HepG2 (cell line): Measurements from ENCODE around the gene C21orf91. TPM values are rescaled to one million over a fixed set of nuclear protein-coding genes. Genes with fewer than 3 reads are reported as not detected.
A peak's percentile ranks its signal among the peaks of the same experiment; 100 is the strongest.
"Not testable (repeated sequence)": the region's sequence is repeated elsewhere in the genome, so short reads cannot be mapped to it uniquely, and the experiment has no call there.

Source experiments
- ATAC-seq: fragments of 200-7000 bp; cut with Tn5 transposase; 3 replicates; pipeline ENCODE4 v1.9.1; 2020; ENCODE audit warnings: mild to moderate bottlenecking, moderate library complexity
- BruUV-seq: library from RNA; stranded (reverse); fragments of 400-500 nt; replicated peaks from 2 replicates; lab custom pipeline; 2021; lab: Mats Ljungman, UMichigan
- CTCF ChIA-PET: fragments of 300-600 bp; formaldehyde crosslinking; extraction: SDS; loops from one replicate; lab custom pipeline; 2021; ENCODE audit warnings: low total read pairs, inconsistent platforms, low intra/inter-chr PET ratio; lab: Yijun Ruan, JAX
- POLR2A ChIA-PET: fragments of 350-600 bp; sonication (Branson Sonifier 250); formaldehyde crosslinking; loops from one replicate; lab custom pipeline; 2020; ENCODE audit warnings: antibody characterized with exemption, inconsistent platforms; lab: Yijun Ruan, JAX
- DNase-seq: peaks from one replicate; pipeline ENCODE4 v3.0.0-alpha.2; 2015; ENCODE audit warnings: low spot score
- FAIRE-seq: peaks from 3 replicates; lab custom pipeline; 2011; peaks lifted over from hg19 to GRCh38; lab: Jason Lieb, UNC
- H2AFZ ChIP-seq: one replicate; pipeline ENCODE4 v1.6.1; 2011; ENCODE audit warnings: low read length, inconsistent platforms
- H3K27ac ChIP-seq: fragments of 300-600 bp; 3 replicates; pipeline ENCODE4 v1.8.0; 2011; ENCODE audit warnings: mixed run types, mild to moderate bottlenecking, mixed read lengths, low read length, inconsistent platforms; ENCODE audit not compliant: insufficient read depth; ENCODE audit errors: extremely low read length
- H3K27me3 ChIP-seq, 2 experiments: fragments of 200-600 bp in 1 of 2; 2 replicates in 1 of 2; 3 replicates in 1 of 2; pipeline versions ENCODE4 v1.6.0 to v1.8.0; 2011; ENCODE audit warnings: low read length in 2 of 2, mild to moderate bottlenecking in 2 of 2, moderate library complexity in 2 of 2, inconsistent platforms in 1 of 2; ENCODE audit not compliant: insufficient read depth in 2 of 2, control insufficient read depth in 1 of 2
- H3K36me3 ChIP-seq, 2 experiments: fragments of 200-600 bp in 1 of 2; replicated peaks in 1 of 2; 2 replicates in 1 of 2; 3 replicates in 1 of 2; pipeline versions ENCODE4 v1.5.1 to v1.8.0; 2011; ENCODE audit warnings: low read length in 2 of 2, inconsistent platforms in 1 of 2; ENCODE audit not compliant: insufficient read depth in 2 of 2, control insufficient read depth in 1 of 2
- H3K4me1 ChIP-seq: 2 replicates; pipeline ENCODE4 v1.5.1; 2012; ENCODE audit warnings: low read length, inconsistent platforms; ENCODE audit not compliant: insufficient read depth
- H3K4me2 ChIP-seq: 2 replicates; pipeline ENCODE4 v1.6.0; 2011; ENCODE audit warnings: low read depth, low read length, inconsistent platforms
- H3K4me3 ChIP-seq, 3 experiments: fragments of 200-600 bp in 1 of 3; sonication (generic), shearing (Covaris generic) in 1 of 3; replicated peaks in 1 of 3; 2 replicates each; pipeline ENCODE4 v1.5.1; 2011 to 2016; ENCODE audit warnings: low read length in 3 of 3, inconsistent platforms in 2 of 3, low read depth in 2 of 3, mild to moderate bottlenecking in 2 of 3, control low read depth in 1 of 3, mixed read lengths in 1 of 3; ENCODE audit not compliant: insufficient read depth in 1 of 3
- H3K79me2 ChIP-seq: one replicate; pipeline ENCODE4 v1.6.1; 2011; ENCODE audit warnings: low read length, inconsistent platforms; ENCODE audit not compliant: insufficient read depth
- H3K9ac ChIP-seq: 2 replicates; pipeline ENCODE4 v1.6.0; 2011; ENCODE audit warnings: mild to moderate bottlenecking, low read depth, low read length, inconsistent platforms; ENCODE audit not compliant: insufficient read depth
- H3K9me3 ChIP-seq: 2 replicates; pipeline ENCODE4 v1.5.1; 2012; ENCODE audit warnings: mild to moderate bottlenecking, low read length
- H4K20me1 ChIP-seq: 2 replicates; pipeline ENCODE4 v1.6.0; 2011; ENCODE audit warnings: inconsistent platforms, mild to moderate bottlenecking, low read length, moderate library complexity; ENCODE audit not compliant: insufficient read depth
- CTCF ChIP-seq: sonication (generic); formaldehyde crosslinking; IDR thresholded peaks from 2 replicates; pipeline ENCODE4 v1.5.0; 2020; ENCODE audit warnings: mild to moderate bottlenecking, missing genetic modification reagents, moderate library complexity
- RAD51 ChIP-seq: fragments of 450-650 bp; IDR thresholded peaks from 2 replicates; pipeline ENCODE4 v1.6.1; 2016; ENCODE audit warnings: borderline replicate concordance
- TAF1 ChIP-seq: sonication (generic); formaldehyde crosslinking; IDR thresholded peaks from 2 replicates; pipeline ENCODE4 v1.4.0; 2020; ENCODE audit warnings: missing genetic modification reagents
- WGBS: methylation state at CpG from one replicate; pipeline ENCODE4 v1.1.6; 2017; ENCODE audit warnings: low lambda C conversion rate; 5-methylcytosine and 5-hydroxymethylcytosine counted together
- in situ Hi-C: cut with HindIII; loops from 2 replicates; pipeline ENCODE4 v1.10.0; 2017; ENCODE audit warnings: low pct_unique_long_range_greater_than_20kb; ENCODE audit not compliant: extremely low pct_ligation_motif_present
- intact Hi-C: fragments of 100-400 bp; cut with micrococcal nuclease; formaldehyde crosslinking; loops from one replicate; pipeline ENCODE4 v1.10.0; 2022; ENCODE audit not compliant: unreplicated experiment
- polyA plus RNA-seq, 8 experiments: library from polyadenylated mRNA; depleted of rRNA in 3 of 8; stranded (reverse) in 7 of 8; unstranded in 1 of 8; fragments of >200 nt; fragmentation: Illumina TruSeq in 4 of 8; extraction: Trizol in 4 of 8; gene quantifications; 2 replicates each; pipeline versions ENCODE4 v1.2.1 to v1.2.3, GENCODE V29; 2011 to 2016; ENCODE audit warnings: low read depth in 4 of 8, missing spikeins in 1 of 8, mixed read lengths in 1 of 8; ENCODE audit not compliant: insufficient read depth in 1 of 8
- total RNA-seq, 5 experiments: library from RNA; depleted of rRNA; stranded (reverse); fragments of >200 nt; fragmentation: Illumina TruSeq; extraction: Trizol; gene quantifications; 2 replicates each; pipeline ENCODE4 v1.2.3, GENCODE V29; 2016; ENCODE audit warnings: low read depth in 1 of 5

The C21orf91 gene
- total and polyA plus RNA-seq, 2 of the 13 experiments (the other 11 are each of a cell fraction or from before 2014, with no cell fraction given) = 2.9 to 7.8 TPM

- ATAC-seq, POLR2A ChIA-PET, H3K27ac ChIP-seq, H3K36me3 ChIP-seq, H3K9ac ChIP-seq, DNase-seq, FAIRE-seq, intact Hi-C loops, H3K27me3 ChIP-seq, BruUV-seq, in situ Hi-C loops, H4K20me1 ChIP-seq, CTCF ChIA-PET, H3K4me3 ChIP-seq, H3K79me2 ChIP-seq, H3K9me3 ChIP-seq, H2AFZ ChIP-seq: not testable (repeated sequence)
- peak overlapping the region; percentile 38 for H3K4me2 ChIP-seq
- TF ChIP-seq CTCF (CRISPR knock-in tag) = 0 out of 2 replicates have a peak, but pooled peaks have one; percentile 3
- WGBS = 42% methylated on average over 2 of the region's 7 CpGs
- peaks cover 17% of the 10 kb centered on the region for H3K4me1 ChIP-seq
These were observed 44.1 kb downstream of the C21orf91 start for GRCh38 chr21:17775021-17775420.

GRCh38 chr21:17769447-17769845 lies 49.7 kb downstream of the C21orf91 start:
- Histone ChIP-seq H2AFZ (no peak overlapping the region), H3K27ac (no peak overlapping the region), H3K9ac (no peak overlapping the region), H3K4me2 (no peak overlapping the region), H3K79me2 (no peaks in the 10 kb centered on the region), H3K9me3 (no peaks in the 10 kb centered on the region), H3K36me3 (no peaks in the 10 kb centered on the region), H4K20me1 (no peaks in the 10 kb centered on the region), H3K4me1 (no peaks in the 10 kb centered on the region), H3K27me3 (peaks cover 0 to 16% of the 10 kb centered on the region in 2 experiments; a peak in 2 of 5 replicates), H3K4me3 (no peak overlapping the region)
- in situ Hi-C loops = no loop called here
- WGBS = 0% methylated on average over 3 of the region's 3 CpGs
- TF ChIP-seq RAD51 = peak; percentile 80; the same call in 1 of the 2 replicates
- TF ChIP-seq TAF1 (CRISPR knock-in tag) = no peak
- BruUV-seq = no TSS peak
- ATAC-seq (no peak), DNase-seq (no peak), FAIRE-seq (no peak)
- ChIA-PET POLR2A (no interaction called here), CTCF (no interaction called here)
- intact Hi-C loops = no loop called here
